OCI-LY1 (cell line): ENCODE measurements around the gene FBXO8.

ENCODE experiments used
- H2AFZ ChIP-seq: fragments of 200-600 bp; sonication (generic), shearing (Covaris generic); 2 replicates; pipeline ENCODE4 v1.6.0; 2014; ENCODE audit warnings: antibody characterized with exemption, mild to moderate bottlenecking, low read length
- H3F3A ChIP-seq: fragments of 200-600 bp; sonication (generic), shearing (Covaris generic); 2 replicates; pipeline ENCODE4 v1.6.0; 2014; ENCODE audit warnings: mild to moderate bottlenecking, antibody characterized with exemption, low read length, moderate library complexity; ENCODE audit not compliant: insufficient read depth
- H3K27ac ChIP-seq: fragments of 200-600 bp; sonication (generic); 2 replicates; pipeline ENCODE4 v1.5.1; 2014; ENCODE audit warnings: low read length, mixed run types, mild to moderate bottlenecking, low read depth; ENCODE audit not compliant: poor library complexity, severe bottlenecking
- H3K27me3 ChIP-seq: fragments of 200-600 bp; sonication (generic); 2 replicates; pipeline ENCODE4 v1.6.0; 2014; ENCODE audit warnings: antibody characterized with exemption, mild to moderate bottlenecking, low read length, moderate library complexity; ENCODE audit not compliant: insufficient read depth
- H3K36me3 ChIP-seq: fragments of 200-600 bp; sonication (generic); 2 replicates; pipeline ENCODE4 v1.6.1; 2014; ENCODE audit warnings: mild to moderate bottlenecking, antibody characterized with exemption, low read length, moderate library complexity, mixed read lengths; ENCODE audit not compliant: insufficient read depth
- H3K4me1 ChIP-seq: fragments of 200-600 bp; sonication (generic); 2 replicates; pipeline ENCODE4 v1.5.1; 2014; ENCODE audit warnings: mild to moderate bottlenecking, low read length, moderate library complexity; ENCODE audit not compliant: insufficient read depth, severe bottlenecking
- H3K4me2 ChIP-seq: fragments of 200-600 bp; sonication (generic), shearing (Covaris generic); 2 replicates; pipeline ENCODE4 v1.6.1; 2014; ENCODE audit warnings: low read length
- H3K4me3 ChIP-seq: fragments of 200-600 bp; sonication (generic); 2 replicates; pipeline ENCODE4 v1.5.1; 2014; ENCODE audit warnings: low read length, low read depth, mild to moderate bottlenecking, mixed read lengths; ENCODE audit not compliant: poor library complexity, severe bottlenecking
- H3K79me2 ChIP-seq: fragments of 200-600 bp; shearing (Covaris generic); 2 replicates; pipeline ENCODE4 v1.6.1; 2016; ENCODE audit warnings: mixed run types, low read length, mixed read lengths; ENCODE audit not compliant: insufficient read depth
- H3K9ac ChIP-seq: fragments of 200-600 bp; sonication (generic), shearing (Covaris generic); 2 replicates; pipeline ENCODE4 v1.6.1; 2014; ENCODE audit warnings: mild to moderate bottlenecking, low read length, mixed read lengths
- H3K9me2 ChIP-seq: fragments of 200-600 bp; sonication (generic), shearing (Covaris generic); 2 replicates; pipeline ENCODE4 v1.6.1; 2014; ENCODE audit warnings: low read depth, mild to moderate bottlenecking, low read length, mixed read lengths
- H3K9me3 ChIP-seq: fragments of 200-600 bp; shearing (Covaris generic); 2 replicates; pipeline ENCODE4 v1.6.1; 2014; ENCODE audit warnings: low read length, mixed read lengths
- H4K20me1 ChIP-seq: fragments of 200-600 bp; sonication (generic), shearing (Covaris generic); 2 replicates; pipeline ENCODE4 v1.6.0; 2016; ENCODE audit warnings: mild to moderate bottlenecking, low read length; ENCODE audit not compliant: insufficient read depth
- EZH2 ChIP-seq: fragments of 200-600 bp; sonication (generic), shearing (Covaris generic); IDR thresholded peaks from 2 replicates; pipeline ENCODE4 v1.8.0; 2017; ENCODE audit warnings: borderline replicate concordance, mixed run types, mild to moderate bottlenecking, antibody characterized with exemption, low read length, moderate library complexity, mixed read lengths
- TF ChIP-seq, protein P1 (sequence below): fragments of 200-600 bp; sonication (generic), shearing (Covaris generic); IDR thresholded peaks from 2 replicates; pipeline ENCODE4 v1.5.1; 2017; ENCODE audit warnings: mild to moderate bottlenecking, antibody characterized with exemption, low read length, moderate library complexity, mixed read lengths

FBXO8 gene

DNA sequence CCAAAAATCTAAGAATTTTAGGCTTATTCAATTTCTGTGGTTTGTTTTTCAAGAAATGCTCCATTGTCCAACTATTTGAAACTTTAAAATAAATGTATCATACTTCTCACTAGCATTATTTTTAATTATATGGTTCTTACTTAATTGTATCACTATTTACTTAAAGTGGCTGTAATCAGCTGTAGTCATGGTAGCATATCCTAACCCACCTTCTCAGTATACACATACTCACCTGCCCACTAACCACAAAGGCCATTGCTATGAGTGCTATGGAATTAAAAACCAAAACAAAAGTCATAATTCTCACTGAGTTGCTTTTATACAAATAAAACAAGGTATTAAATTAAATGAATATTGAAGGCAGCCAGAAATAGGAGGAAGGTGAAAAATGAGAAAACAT is 5.0 kb downstream of the FBXO8 start:
- Histone ChIP-seq H3K9me2 (no peaks in the 10 kb centered on the region), H3K27me3 (no peaks in the 10 kb centered on the region), H3K9ac (no peak overlapping the region), H2AFZ (no peak overlapping the region), H3K27ac (no peak overlapping the region), H3K9me3 (peaks cover 8% of the 10 kb centered on the region; the same call in 1 of the 2 replicates), H3F3A (no peaks in the 10 kb centered on the region), H3K4me2 (no peak overlapping the region), H3K4me3 (no peak overlapping the region), H4K20me1 (no peaks in the 10 kb centered on the region), H3K36me3 (0 out of 2 replicates have a peak, but pooled peaks cover 8% of the 10 kb centered on the region), H3K4me1 (peaks cover 36% of the 10 kb centered on the region), H3K79me2 (peaks cover 67% of the 10 kb centered on the region)
- TF ChIP-seq, protein P1, sequence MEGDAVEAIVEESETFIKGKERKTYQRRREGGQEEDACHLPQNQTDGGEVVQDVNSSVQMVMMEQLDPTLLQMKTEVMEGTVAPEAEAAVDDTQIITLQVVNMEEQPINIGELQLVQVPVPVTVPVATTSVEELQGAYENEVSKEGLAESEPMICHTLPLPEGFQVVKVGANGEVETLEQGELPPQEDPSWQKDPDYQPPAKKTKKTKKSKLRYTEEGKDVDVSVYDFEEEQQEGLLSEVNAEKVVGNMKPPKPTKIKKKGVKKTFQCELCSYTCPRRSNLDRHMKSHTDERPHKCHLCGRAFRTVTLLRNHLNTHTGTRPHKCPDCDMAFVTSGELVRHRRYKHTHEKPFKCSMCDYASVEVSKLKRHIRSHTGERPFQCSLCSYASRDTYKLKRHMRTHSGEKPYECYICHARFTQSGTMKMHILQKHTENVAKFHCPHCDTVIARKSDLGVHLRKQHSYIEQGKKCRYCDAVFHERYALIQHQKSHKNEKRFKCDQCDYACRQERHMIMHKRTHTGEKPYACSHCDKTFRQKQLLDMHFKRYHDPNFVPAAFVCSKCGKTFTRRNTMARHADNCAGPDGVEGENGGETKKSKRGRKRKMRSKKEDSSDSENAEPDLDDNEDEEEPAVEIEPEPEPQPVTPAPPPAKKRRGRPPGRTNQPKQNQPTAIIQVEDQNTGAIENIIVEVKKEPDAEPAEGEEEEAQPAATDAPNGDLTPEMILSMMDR = no peak
- no peak for TF ChIP-seq EZH2

DNA sequence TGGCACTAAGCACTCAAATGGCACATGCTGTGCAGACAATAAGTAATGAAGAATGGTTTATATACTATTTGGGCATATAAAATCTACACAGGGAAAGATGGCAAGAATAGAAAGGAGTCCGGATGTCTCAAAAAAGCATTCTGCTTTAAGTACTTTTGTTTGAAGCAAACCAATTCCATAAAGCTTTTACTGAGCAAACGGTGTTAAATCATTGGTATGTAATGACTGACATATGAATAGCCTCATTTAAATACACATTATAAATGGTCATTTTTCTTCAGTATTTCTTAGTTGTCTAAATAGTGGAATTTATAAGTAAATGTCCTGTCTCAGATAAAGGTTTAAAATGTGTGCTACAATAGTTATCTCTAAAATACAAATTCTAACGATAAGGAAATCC is 6.0 kb downstream of the FBXO8 start:
- no peak overlapping the region for H2AFZ ChIP-seq

DNA sequence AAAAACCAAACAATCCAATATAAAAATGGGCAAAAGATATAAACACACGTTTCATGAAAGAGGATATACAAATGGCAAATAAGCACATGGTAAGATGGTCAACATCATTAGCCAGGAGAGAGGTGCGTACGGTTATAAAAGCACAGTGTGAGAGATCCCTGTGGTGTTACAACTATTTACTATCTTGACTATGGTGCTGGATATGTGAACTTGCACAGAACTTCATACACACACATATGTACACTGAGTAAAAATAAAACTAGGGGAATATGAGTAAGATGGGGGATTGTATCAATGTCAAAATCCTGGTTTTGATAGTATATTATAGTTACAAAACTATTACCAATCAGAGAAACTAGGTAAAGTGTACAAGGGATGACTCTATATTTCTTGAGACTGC is 8.4 kb downstream of the FBXO8 start:
- no peak overlapping the region for H3K4me3 ChIP-seq
- H4K20me1 ChIP-seq = no peaks in the 10 kb centered on the region
- no peak overlapping the region for H3K27ac ChIP-seq
- no peaks in the 10 kb centered on the region for H3K27me3 ChIP-seq
- H3F3A ChIP-seq = no peaks in the 10 kb centered on the region
- H3K36me3 ChIP-seq = 0 out of 2 replicates have a peak, but pooled peaks cover 1% of the 10 kb centered on the region
- H3K9ac ChIP-seq = no peak overlapping the region
- no peak overlapping the region for H2AFZ ChIP-seq
- no peaks in the 10 kb centered on the region for H3K9me2 ChIP-seq
- H3K9me3 ChIP-seq = peaks cover 8% of the 10 kb centered on the region; the same call in 1 of the 2 replicates
- peaks cover 44% of the 10 kb centered on the region for H3K79me2 ChIP-seq
- no peak overlapping the region for H3K4me2 ChIP-seq
- peaks cover 17% of the 10 kb centered on the region for H3K4me1 ChIP-seq
- no peak for TF ChIP-seq EZH2
- TF ChIP-seq, protein P1 = no peak

More for the DNA sequence above, 6.0 kb downstream of the FBXO8 start:
- H3K36me3 ChIP-seq = 0 out of 2 replicates have a peak, but pooled peaks cover 8% of the 10 kb centered on the region
- H4K20me1 ChIP-seq = no peaks in the 10 kb centered on the region
- H3K4me2 ChIP-seq = no peak overlapping the region
- H3K9ac ChIP-seq = no peak overlapping the region
- no peaks in the 10 kb centered on the region for H3K27me3 ChIP-seq
- H3K79me2 ChIP-seq = peaks cover 63% of the 10 kb centered on the region
- H3K4me1 ChIP-seq = peaks cover 31% of the 10 kb centered on the region
- H3K9me3 ChIP-seq = peaks cover 8% of the 10 kb centered on the region; the same call in 1 of the 2 replicates
- no peaks in the 10 kb centered on the region for H3K9me2 ChIP-seq
- H3K27ac ChIP-seq = no peak overlapping the region
- no peak for TF ChIP-seq EZH2
- no peak overlapping the region for H3K4me3 ChIP-seq
- no peaks in the 10 kb centered on the region for H3F3A ChIP-seq

DNA sequence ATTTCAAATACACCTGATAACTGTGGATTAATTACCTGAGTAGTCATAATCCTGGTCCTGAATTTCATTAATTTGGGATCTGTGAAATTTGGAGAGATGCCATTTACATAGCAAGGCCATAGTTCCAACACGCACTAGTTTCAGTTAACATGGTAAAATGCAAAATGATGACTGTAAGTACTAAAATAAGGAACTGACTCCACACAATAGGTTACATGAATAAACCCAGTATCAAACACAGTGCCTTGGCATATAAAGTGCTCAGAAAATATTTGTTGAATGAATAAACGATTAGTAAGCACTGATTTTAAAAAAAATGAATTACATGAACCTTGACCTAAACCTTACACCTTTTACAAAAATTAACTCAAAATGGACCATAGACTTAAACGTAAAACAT is 9.0 kb downstream of the FBXO8 start:
- H2AFZ ChIP-seq = no peak overlapping the region
- no peak overlapping the region for H3K4me3 ChIP-seq
- H3K9me2 ChIP-seq = no peaks in the 10 kb centered on the region
- H3K4me2 ChIP-seq = no peak overlapping the region
- TF ChIP-seq, protein P1 = no peak
- no peak for TF ChIP-seq EZH2
- no peaks in the 10 kb centered on the region for H3K36me3 ChIP-seq
- no peaks in the 10 kb centered on the region for H3K27me3 ChIP-seq
- H4K20me1 ChIP-seq = no peaks in the 10 kb centered on the region
- peaks cover 37% of the 10 kb centered on the region for H3K79me2 ChIP-seq
- H3K9ac ChIP-seq = no peak overlapping the region
- H3K4me1 ChIP-seq = peaks cover 17% of the 10 kb centered on the region
- H3K27ac ChIP-seq = no peak overlapping the region
- H3F3A ChIP-seq = no peaks in the 10 kb centered on the region
- H3K9me3 ChIP-seq = peaks cover 2% of the 10 kb centered on the region; the same call in 1 of the 2 replicates
